Islet precursor cell (in vitro differentiated cells): ENCODE measurements around the gene TBX3.

Experiments
- DNase-seq: peaks from one replicate; pipeline ENCODE4 v3.0.0-alpha.2; 2018

Gene TBX3

DNA sequence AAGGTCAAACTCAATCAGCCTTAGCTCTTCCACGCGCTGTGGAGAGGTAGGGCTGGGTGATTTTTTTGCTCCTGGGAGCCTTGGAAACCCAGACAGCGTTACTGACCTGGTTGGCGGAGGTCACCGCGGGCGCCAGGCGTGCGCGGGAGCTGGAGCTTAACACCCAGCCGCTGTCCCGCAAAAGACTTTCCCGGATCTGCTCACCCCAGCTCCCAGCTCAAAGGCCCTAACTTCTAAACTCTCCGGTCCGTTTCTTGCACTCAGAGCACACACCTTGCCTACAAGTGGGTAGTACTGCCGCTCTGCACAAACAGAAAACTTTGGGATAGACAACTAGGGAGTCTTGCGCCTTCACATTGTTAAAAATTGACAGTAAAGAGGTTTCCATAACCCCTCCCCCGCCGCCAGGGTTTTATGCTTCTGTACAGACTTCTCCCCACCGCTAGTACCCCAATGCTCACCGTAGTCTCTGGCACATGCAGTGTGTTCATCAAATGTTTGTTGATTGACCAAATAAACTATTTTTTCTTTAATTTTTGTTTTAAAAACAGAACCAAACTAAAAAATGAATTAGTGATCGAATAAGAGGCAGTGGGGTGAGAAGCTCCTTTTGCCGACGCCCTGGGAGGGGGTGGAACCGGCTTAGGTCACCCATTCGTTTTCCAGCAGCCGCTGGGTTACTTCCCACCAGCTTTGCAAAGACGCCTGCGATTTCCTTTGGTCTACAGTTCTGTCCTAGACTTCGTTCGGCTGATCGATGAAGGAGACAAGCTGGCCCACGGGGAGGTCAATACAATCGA, 12.7 kb upstream of the TBX3 start:
- peak; percentile 75 for DNase-seq

DNA sequence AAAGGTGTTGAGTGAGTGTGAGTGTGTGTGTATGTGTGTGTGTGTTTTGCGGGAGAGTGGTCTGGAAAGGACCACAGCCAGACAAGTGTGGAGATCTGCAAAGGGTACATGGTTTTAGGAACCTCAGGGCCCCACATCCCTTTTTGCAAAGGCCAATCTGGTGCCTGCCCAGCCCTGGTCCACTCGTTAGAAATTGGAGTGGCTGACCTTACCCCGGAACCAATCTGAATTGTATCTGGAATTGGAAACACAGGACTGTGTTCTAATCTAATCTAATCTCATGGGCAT, 11.3 kb upstream of the TBX3 start:
- no peak for DNase-seq

DNA sequence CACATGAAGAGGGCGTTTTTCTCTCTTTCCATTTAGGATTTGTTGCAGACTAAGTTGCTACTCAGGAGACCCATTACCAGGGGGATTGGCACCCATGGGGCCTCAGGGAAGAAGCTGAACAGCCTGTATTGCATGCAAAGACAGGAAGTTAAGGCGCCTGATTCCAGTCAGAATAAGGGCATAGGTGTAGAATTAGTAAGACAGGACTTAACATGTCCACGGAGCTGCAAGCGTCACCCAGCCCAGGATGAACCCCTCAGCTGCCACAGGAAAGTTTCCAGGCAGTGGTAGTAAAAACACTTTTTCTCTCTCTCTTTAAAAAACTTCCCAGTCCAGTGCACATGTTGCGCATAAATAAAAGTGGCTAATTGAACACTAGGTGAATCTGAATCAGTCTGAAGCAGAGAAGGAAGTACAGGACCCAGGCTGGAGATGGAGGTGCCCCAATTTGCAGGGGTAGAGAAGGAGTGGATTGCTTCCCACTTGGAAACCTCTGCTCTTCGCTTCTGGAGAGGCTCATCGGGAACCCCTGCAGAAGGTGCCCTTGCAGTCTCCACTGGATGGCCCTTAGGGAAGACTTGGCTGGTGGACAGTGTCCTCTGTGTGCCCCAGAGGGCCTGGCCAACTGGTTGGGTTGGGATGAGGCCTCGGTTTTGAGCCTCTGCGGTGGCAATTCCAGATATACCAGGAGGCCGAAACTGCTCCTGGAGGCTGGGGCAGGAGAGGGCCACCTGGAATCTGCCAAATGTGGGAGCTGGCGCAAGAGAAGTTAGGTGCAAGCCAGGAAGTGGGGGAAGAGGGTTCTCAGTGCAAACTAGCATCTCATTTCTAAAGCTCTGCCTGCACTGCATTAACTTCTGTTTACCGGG, 10.7 kb upstream of the TBX3 start:
- DNase-seq, result peak; percentile 67

DNA sequence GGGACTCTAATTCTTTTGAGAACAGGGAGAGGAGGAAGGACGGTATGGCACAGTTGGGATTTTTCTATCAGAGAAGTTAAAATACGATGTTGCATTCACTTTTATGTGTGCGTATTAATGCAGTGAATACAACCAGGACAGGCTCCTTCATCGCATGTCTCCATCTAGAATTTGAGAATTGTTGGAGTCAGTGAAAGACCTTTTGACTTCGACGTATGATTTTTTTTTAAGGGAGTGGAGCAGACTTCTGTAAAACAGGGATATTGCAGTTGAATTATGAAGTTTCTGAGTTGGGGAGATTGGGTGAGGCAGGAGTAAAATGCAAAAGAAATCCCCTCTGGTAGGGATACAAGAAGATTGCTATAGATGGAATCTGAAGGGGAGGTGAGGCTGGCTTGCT, 9.6 kb upstream of the TBX3 start:
- no peak for DNase-seq

DNA sequence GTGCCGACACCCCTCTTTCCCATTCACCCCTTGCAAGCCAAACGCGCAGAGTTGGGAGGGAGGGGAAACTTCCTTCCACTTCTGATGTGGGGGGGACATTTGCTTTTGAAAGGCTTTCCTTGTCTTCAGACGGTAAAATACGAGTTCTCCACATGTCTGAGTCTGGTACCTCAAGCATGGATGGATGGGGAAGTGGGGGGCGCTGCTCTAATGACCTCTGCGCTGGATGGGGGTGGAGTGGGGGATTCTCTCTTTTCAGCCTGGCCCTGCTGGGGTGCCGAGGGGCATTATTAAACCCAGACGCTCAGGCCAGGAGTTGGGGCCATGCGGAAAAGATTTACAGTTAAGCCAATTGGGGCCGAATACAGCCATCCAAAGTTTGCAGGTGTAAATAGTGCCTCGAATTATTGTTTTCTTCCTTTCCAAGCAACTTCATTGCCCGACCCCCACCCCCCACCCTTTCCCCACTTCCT, 9.1 kb upstream of the TBX3 start:
- DNase-seq, result no peak

DNA sequence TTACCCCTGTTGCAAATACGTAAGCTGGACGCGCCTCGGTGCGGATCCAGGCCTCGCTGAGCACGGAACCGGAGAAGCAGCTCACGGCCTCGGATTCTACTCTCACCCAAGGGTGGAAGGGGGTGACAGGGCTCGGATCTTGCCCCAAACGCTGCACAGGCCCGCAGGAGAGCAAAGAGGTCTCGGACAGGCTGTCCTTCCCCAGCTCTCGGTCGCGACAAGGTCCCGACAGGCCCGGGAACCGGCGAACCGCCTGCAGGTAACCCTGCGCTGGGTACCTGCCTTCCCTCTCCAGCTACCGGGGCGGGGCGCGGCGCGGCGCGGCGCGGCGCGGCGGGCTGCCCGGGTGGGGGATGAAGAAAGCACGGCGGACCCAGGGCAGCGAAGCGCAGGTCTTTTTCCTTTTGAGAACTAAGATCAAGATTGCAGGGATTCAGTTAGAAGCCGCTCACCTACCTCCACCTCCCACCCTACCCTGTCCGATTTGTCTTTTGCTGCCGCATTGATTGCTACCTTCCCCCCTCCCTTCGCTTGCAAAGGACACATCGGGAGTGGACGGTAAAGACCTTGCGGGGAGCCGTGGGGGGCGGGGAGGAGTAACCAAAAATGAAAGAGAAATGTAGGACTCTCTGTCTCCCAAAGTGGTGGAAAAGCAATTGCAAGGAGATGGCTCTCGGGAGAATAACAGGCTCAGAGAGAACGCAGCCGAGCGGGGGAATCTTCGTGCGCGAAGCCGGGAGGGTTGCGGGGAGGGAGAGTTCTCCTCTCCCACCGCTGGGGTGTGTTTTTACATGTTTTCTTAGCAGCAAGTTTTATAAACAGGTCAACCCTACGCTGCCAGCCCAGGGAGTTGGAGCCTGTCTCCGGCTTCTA, 8.4 kb upstream of the TBX3 start:
- peak; percentile 84 for DNase-seq

DNA sequence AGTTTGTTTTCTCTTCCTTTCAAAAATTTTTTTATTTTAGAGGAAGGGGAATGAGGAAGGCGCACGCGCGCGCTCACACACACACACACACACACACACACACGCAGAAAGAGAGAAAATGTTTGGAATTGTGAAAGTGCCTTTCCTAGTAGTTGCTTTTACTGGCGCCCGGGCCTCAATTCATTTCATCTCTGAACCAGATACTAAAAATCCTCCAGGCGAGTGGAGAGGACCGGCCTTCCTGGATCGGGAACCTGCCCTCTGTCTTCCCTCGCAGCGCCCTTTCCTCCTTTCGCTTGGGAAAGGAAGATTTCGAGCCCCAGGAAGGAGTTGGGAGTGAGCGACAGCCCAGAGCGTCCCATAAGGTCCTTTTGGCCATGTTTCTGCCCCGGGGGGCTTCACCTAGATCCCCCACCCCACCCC, 7.8 kb upstream of the TBX3 start:
- peak; percentile 72 for DNase-seq

DNA sequence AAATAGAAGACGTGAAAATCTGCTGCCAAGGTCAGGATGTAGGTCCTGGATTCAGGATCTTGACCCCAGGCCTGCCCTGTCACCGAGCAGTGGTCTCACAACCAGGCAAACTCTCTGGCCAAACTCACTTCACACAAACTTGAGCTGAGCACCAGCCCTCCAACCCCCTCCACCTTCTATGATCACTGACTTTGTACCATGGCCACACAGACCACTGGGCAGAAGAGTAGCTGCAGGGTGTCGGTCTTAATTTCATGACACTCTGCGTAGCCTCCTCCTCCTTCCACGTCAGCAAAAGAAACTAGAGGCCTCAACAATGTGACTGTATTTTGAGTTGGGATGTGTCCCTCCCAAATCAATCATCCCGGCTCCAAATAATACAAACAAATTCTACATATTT, 7.2 kb upstream of the TBX3 start:
- peak; percentile 70 for DNase-seq

DNA sequence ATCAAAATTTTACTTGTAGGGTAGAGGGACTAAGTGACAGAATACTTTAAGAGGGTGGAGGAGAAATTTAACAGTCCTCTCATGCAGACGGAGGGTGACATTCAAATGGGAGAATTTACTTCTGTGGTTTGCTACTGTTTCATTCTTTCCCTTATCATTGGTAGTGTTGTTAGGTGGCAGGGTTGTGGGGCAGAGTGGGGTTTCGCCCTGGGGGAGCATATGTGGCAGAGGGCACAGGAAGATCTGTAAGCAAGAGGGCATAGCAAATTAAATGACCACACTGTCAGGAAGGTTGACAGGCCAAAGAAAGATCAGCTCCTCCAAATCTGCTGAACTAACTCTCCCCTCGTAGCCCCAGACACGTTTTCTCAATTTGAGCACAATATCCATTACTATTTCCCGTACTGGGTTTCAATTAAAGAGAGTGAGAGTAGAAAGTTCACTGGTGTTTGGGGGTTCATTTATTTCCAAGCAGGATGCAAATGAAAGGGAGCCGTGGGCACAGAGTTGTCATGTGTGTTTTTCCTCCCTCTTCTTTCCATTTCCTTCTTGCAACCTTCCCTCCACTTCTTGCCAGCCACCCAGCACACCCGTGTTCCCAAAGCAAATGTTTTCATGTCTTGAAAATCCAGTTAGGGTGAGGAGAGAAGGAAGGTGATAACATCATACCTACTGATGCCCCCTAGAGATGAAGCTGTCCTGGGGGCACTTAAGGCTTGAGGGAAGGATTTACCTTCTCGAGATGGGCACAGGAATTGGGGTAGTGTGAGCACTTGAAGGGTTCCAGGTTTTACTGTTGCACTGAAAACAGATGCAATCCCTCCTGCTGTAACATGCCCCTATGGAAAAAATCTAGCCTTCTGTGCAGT, 6.5 kb upstream of the TBX3 start:
- DNase-seq, result peak; percentile 52

DNA sequence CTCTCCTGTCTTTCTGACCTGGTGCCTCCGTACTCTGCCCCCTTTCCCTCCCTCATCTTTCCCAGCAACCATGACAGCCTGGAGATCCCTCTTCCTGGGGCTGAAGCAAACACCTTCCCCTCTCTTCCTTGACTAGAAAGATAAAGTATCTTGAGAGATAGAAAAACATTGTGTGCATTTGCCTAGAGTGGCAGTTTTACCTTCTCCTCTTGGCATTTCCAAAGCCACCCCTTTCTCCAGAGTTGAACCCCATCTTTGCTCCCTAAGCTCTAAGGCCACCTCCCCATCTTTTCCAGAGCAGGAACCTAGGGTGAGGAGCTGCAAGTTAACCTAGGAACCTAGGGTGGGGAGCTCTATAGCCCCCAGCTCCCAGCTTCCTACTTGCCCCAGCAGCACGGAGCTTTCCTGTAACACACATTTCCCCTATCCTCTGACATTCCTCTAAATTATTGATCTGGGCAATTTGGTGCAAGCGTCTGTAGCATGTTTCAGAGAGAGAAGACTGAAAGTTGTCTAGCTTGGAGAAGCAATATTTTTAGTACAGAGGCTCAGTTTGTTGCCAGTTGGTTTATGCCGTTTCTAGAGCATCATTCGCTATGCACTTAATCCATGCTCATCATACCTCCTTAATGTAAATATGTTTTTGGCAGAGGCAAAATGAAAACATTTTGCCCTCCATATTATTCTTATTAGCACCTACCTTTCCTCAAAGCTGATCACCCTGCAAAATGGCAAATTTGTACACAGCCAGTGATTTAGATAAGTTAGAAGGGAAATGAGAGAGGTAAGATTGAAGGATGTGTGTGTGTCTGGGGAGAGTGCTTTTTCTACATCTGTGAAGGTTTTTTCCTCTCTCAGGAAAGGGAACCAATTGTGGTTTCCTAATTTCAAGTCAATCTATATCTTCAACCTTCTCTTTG, 5.4 kb upstream of the TBX3 start:
- DNase-seq, result peak; percentile 54

DNA sequence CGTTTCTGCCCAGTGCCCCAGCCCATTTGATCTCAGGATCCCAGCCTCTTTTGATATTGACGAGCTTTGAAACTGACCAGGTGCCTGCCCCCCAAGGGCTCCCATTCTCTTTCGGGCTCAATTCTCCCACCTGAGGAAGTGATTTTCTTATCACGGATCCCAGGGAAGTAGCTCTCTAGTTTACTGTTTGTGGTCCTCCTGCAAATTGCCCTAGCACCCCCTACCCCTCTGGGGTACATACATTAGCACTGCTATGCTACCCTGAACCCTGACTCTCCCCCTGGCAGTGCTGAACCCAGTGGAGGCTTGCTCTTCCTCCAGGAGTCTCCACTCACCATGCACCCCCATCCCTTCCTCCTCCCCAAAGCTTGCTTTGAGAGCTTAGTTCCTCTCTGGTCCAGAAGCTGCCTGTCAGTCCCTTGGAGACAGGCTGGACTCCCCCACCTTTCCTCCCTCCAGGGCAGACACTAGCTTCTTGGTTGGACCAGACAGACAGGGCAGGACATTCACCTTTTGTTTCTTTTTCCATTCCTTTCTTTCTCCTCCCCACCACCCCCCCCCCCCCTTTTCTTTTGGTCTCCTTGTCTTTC, 4.4 kb upstream of the TBX3 start:
- peak; percentile 89 for DNase-seq

DNA sequence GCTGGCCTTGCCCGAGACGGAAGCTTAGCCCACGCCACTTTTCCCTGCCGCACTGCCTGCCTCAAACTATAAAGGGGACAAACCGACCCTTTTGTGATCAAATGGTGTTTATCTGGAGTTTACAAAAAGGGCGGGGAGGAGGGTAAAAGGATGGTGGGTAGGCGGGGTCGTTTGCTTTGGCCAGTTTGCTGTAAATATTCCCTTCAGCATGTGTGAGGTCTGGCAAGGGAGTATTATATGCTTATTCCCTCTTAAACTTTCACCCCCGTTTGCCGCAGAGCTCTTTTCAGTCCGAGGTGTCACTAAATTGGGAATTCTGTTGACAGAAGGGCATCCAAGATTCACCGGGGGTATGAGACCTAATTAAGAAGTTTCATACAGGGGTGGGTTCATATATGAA, 3.8 kb upstream of the TBX3 start:
- peak; percentile 60 for DNase-seq

DNA sequence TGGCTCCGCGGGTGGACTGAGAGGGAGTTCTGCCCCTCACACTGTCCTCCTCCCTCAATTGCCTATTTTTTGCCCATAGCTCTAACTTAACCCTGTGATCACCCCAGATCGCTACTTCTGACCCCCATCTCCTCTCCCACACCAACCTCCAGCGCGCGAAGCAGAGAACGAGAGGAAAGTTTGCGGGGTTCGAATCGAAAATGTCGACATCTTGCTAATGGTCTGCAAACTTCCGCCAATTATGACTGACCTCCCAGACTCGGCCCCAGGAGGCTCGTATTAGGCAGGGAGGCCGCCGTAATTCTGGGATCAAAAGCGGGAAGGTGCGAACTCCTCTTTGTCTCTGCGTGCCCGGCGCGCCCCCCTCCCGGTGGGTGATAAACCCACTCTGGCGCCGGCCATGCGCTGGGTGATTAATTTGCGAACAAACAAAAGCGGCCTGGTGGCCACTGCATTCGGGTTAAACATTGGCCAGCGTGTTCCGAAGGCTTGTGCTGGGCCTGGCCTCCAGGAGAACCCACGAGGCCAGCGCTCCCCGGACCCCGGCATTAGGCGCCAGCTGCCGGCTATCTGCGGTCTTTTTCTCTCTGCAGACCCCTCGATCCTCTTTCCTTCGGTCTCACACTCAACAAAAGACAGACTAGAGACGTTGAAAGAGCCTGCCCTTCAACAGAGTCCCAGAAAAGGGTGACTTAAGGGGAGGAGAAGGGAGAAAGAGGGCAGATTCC, 3.0 kb upstream of the TBX3 start:
- DNase-seq, result peak; percentile 85

DNA sequence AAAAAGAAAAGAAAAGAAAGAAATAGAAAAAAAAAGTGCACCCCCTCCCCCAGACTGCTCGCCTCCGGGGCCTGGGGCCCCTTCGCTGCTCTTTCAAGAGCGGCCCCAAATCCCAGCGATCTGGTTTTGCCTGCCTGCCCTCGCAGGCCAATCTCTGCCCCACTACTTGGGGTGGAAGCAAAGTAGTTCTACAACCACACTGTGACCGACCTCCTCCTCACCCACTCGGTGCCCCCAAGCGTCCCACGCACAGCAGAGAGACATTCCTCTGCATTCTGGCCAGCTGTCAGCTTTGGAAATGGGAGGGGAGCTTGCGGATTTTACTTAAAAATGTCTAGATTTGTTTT, 2.4 kb upstream of the TBX3 start:
- DNase-seq, result peak; percentile 76

DNA sequence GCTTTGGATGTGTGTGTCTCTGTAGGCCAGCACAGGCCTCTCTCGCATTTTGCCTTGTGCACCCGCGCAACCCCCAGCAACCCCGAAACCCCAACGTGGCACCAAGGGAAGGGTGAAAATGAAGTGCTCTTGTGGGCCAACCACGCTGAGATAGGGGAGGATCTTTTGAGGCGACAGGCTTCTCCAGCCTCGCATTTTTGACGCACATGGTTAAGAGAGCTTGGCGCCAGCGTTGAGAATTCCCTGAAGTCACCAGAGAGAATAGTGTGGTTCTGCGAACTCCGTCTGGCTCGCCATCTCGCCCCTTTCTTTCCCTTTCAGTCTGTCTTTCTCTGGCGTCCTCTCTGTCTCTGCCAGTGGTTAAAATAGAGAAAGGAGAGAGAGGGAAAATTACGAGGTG, 1.9 kb upstream of the TBX3 start:
- peak; percentile 85 for DNase-seq

DNA sequence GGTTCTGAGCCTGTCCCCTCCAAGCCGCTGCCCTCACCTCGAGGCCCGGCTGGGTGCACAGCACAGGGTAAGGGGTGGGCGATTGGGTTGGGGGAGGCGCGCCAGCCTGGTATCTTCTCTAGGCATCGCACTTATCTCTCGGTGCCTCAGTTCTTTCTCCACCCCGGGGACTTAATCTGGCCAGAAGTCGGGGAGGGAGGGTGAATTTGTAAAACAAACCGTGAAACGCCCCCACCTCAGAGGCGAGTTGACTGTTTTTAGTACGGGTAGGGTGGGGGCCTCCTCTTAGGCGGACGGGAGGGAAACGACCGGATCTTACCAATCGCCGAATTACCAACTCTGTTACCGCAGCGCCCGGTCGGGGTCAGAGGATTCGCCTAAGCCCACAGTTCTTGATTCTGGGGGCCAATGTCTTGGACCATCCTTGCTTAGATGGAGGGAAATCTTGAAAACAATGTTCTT, 1.4 kb upstream of the TBX3 start:
- DNase-seq, result peak; percentile 88

DNA sequence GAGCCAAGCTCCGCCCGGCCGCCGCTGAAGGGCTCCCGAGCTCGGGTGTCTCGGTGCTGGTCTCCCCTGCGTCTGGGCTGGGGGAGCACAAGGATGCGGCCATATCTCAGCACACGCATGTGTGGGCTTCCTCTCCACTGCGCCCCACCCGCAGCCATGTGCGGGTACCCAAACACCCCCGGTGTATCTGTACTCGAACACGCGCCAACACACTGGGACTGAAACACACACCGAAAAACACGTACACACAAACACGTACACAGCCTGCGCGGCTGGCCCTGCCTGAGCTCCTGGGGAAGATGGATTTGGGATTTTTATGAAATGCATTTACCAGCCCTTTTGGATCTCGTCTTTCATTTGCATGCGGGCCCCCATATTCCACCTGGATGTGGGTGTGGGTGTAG, 897 bp upstream of the TBX3 start:
- no peak for DNase-seq

DNA sequence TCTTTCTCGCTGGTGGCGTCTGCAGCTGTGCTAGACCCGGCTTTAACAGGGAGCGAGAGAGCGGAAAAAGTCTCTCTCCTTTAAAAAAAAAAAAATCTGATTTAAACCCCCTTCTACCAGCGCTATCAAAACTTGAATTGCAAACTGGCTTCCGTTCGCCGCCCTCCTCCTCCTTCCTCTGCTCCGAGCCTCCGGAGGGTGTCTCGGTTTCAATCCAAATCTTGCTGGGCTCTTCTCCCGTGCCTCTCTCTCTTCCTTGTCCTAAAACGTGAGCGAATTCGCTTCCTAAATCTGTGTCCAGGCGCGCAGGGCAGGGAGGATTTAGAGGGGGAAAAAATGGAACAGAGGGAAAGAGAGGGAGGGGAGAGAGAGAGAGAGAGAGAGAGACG, 272 bp downstream of the TBX3 start:
- DNase-seq, result no peak

DNA sequence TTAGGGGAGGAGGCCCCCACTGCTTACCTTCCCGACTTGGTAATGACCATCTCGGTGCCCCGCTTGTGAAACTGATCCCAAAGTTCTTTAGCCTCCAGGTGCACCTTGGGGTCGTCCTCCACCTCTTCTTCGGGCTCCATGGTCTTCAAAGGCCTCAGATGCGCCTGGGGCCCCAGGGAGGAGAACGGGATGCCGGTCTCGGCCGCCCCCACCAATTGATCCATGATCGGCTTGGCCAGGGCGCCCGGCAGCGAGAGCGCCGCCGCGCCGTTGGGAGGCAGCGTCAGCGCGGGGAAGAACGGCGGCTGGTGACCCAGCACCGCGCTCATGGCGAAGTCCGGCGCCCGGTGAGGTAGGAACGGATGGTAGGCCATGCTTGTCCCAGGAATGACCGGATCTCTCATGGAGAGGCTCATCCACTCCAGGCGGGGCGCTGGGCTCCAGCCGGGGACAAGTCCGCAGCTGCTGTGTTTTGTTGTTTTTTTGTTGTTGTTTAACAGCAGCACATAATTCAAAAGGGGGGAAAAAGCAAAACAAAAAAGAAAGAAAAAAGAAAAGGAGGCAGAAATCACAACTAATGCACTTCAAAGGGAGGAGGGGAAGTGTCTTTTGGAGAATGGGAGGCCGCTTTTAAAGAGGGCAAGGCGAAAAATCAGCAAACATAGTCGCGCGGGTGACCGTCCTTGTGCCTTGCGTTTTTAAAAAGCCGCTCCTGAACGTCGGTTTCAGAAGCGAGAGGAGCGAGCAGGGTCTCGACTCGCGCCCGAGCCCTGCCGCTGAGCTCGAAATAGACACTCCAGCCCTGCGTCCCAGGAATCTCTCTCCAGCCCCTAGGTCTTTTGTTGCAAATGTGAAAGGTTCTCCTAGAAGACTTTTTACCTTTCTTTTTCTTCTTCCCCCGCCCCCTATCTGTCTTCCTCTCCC, 928 bp downstream of the TBX3 start:
- DNase-seq, result peak; percentile 67
